Peyer's patch (tissue), 4 donors: ENCODE data around the gene HSD11B1L. TPM values are rescaled to one million over a fixed set of nuclear protein-coding genes. Genes with fewer than 3 reads are reported as not detected.

Source experiments
- DNase-seq, 3 donors: peaks; one replicate each; pipeline ENCODE4 v3.0.0-alpha.2; 2017 to 2019
- H3K27ac ChIP-seq, 4 donors: fragments of 200-600 bp; sonication (generic); one replicate each; pipeline ENCODE4 v1.5.1; 2016 to 2019
- H3K27me3 ChIP-seq, 2 donors: fragments of 200-600 bp; sonication (generic); one replicate each; pipeline ENCODE4 v1.5.1; 2019
- H3K36me3 ChIP-seq, 3 donors: fragments of 200-600 bp; sonication (generic); one replicate each; pipeline ENCODE4 v1.5.1; 2016 to 2019
- H3K4me1 ChIP-seq, 4 donors: fragments of 200-600 bp; sonication (generic); one replicate each; pipeline ENCODE4 v1.5.1; 2016 to 2019
- H3K4me3 ChIP-seq, 4 donors: fragments of 200-600 bp; sonication (generic); 1 replicate in 3 of 4; 2 replicates in 1 of 4; pipeline ENCODE4 v1.5.1; 2016 to 2019; ENCODE audit warnings: mild to moderate bottlenecking in 1 of 4
- H3K9me3 ChIP-seq, 4 donors: fragments of 200-600 bp; sonication (generic); one replicate each; pipeline ENCODE4 v1.5.1; 2016 to 2019; ENCODE audit warnings: mild to moderate bottlenecking in 1 of 4
- CTCF ChIP-seq, 6 experiments: fragments of 450-650 bp in 4 of 6; fragments of 200-600 bp in 2 of 6; sonication (generic) in 1 of 6; IDR thresholded peaks; one replicate each; pipeline ENCODE4 v1.5.1; 2017 to 2019; ENCODE audit warnings: antibody characterized with exemption in 6 of 6, mild to moderate bottlenecking in 3 of 6, moderate library complexity in 1 of 6
- POLR2A ChIP-seq, 2 donors: fragments of 450-650 bp; IDR thresholded peaks; one replicate each; pipeline ENCODE4 v1.5.1; 2017; ENCODE audit warnings: antibody characterized with exemption in 2 of 2, mild to moderate bottlenecking in 2 of 2, moderate library complexity in 2 of 2
- total RNA-seq, 4 donors: library from RNA; depleted of rRNA; stranded (reverse); fragments of >200 nt; gene quantifications; one replicate each; pipeline ENCODE4 v1.1.0, GENCODE V29; 2016

Gene HSD11B1L
- total RNA-seq, 4 donors from 2014 or later = 4.9 to 17.3 (median 7.2) TPM; not detected in 1

- Histone ChIP-seq H3K9me3 (no peaks in the 10 kb centered on the region), H3K36me3 (peaks cover 0 to 90% (median 0%) of the 10 kb centered on the region in 3 donors), H3K27ac (no peak overlapping the region), H3K4me3 (no peak overlapping the region), H3K27me3 (no peaks in the 10 kb centered on the region), H3K4me1 (peaks cover 0 to 12% (median 7%) of the 10 kb centered on the region in 4 donors)
- TF ChIP-seq CTCF (IDR thresholded peaks at IDR 0.05) = no peak
- no peak for TF ChIP-seq POLR2A (IDR thresholded peaks at IDR 0.05)
- DNase-seq = no peak
These were observed 15.6 kb downstream of the HSD11B1L start for GRCh38 chr19:5696196-5697021.

- Histone ChIP-seq H3K9me3 (no peaks in the 10 kb centered on the region), H3K4me3 (no peak overlapping the region), H3K4me1 (peaks cover 0 to 4% (median 1%) of the 10 kb centered on the region in 4 donors), H3K36me3 (peaks cover 0 to 83% (median 0%) of the 10 kb centered on the region in 3 donors), H3K27ac (no peak overlapping the region), H3K27me3 (no peaks in the 10 kb centered on the region)
- DNase-seq = no peak
- no peak for TF ChIP-seq CTCF (IDR thresholded peaks at IDR 0.05)
These were observed 16.4 kb downstream of the HSD11B1L start for GRCh38 chr19:5697022-5697889.

GRCh38 chr19:5697890-5698634 lies 17.2 kb downstream of the HSD11B1L start:
- Histone ChIP-seq H3K9me3 (no peaks in the 10 kb centered on the region), H3K4me1 (no peaks in the 10 kb centered on the region), H3K27me3 (no peaks in the 10 kb centered on the region), H3K27ac (no peak overlapping the region), H3K36me3 (peaks cover 0 to 75% (median 0%) of the 10 kb centered on the region in 3 donors), H3K4me3 (no peak overlapping the region)
- no peak for TF ChIP-seq CTCF (IDR thresholded peaks at IDR 0.05)
- no peak for TF ChIP-seq POLR2A (IDR thresholded peaks at IDR 0.05)
- no peak for DNase-seq

- Histone ChIP-seq H3K27ac (no peak overlapping the region), H3K4me1 (no peaks in the 10 kb centered on the region), H3K27me3 (no peaks in the 10 kb centered on the region), H3K9me3 (no peaks in the 10 kb centered on the region), H3K36me3 (peaks cover 0 to 75% (median 0%) of the 10 kb centered on the region in 3 donors), H3K4me3 (no peak overlapping the region)
- DNase-seq = no peak
- TF ChIP-seq CTCF (IDR thresholded peaks at IDR 0.05) = no peak
- TF ChIP-seq POLR2A (IDR thresholded peaks at IDR 0.05) = no peak
These were observed 18.0 kb downstream of the HSD11B1L start for GRCh38 chr19:5698635-5699422.
